Omental fat pad (tissue), 4 donors: Measurements from ENCODE around the gene FXYD1. TPM values are rescaled to one million over a fixed set of nuclear protein-coding genes. Genes with fewer than 3 reads are reported as not detected.
"Not testable (repeated sequence)": the region's sequence is repeated elsewhere in the genome, so short reads cannot be mapped to it uniquely, and the experiment has no call there.

ENCODE experiments used
- ATAC-seq: fragments of 150-250 bp; one replicate; pipeline ENCODE4 v1.9.1; 2016; ENCODE audit warnings: mild to moderate bottlenecking, moderate library complexity; ENCODE audit not compliant: low FRiP score
- DNase-seq: peaks from one replicate; pipeline ENCODE4 v3.0.0-alpha.2; 2019; ENCODE audit warnings: low spot score
- CTCF ChIP-seq, 3 donors: fragments of 450-650 bp; IDR thresholded peaks; one replicate each; pipeline ENCODE4 v1.5.1; 2016 to 2017; ENCODE audit warnings: antibody characterized with exemption in 3 of 3, mild to moderate bottlenecking in 3 of 3, moderate library complexity in 2 of 3
- total RNA-seq, 4 donors: library from RNA; depleted of rRNA; stranded (reverse); fragments of >200 nt; gene quantifications; one replicate each; pipeline ENCODE4 v1.1.0, GENCODE V29; 2016

The FXYD1 gene
- total RNA-seq, 4 donors from 2014 or later: 20.5 to 32.2 (median 25.7) TPM

- ATAC-seq: no peak
- DNase-seq: no peak
- TF ChIP-seq CTCF (IDR thresholded peaks at IDR 0.05): no peak
Measured at GRCh38 chr19:35149463-35149862, 10.8 kb downstream of the FXYD1 start.

- DNase-seq (no peak), ATAC-seq (no peak)
- TF ChIP-seq CTCF (IDR thresholded peaks at IDR 0.05): no peak
Measured at GRCh38 chr19:35150445-35150844, 11.8 kb downstream of the FXYD1 start.

- TF ChIP-seq CTCF (IDR thresholded peaks at IDR 0.05): no peak
- ATAC-seq: no peak
- no peak for DNase-seq
Measured at GRCh38 chr19:35151273-35152065, 12.8 kb downstream of the FXYD1 start.

- not testable (repeated sequence) for DNase-seq, ATAC-seq
Measured at GRCh38 chr19:35153129-35153522, 14.5 kb downstream of the FXYD1 start.

- DNase-seq (no peak), ATAC-seq (peak; percentile 41)
- TF ChIP-seq CTCF (IDR thresholded peaks at IDR 0.05): no peak
Measured at GRCh38 chr19:35153701-35154524, 15.3 kb downstream of the FXYD1 start.

GRCh38 chr19:35154525-35155406 is 16.1 kb downstream of the FXYD1 start, which contains the start of gene FXYD5:
FXYD5 (plus strand) TSS chr19:35154735; CDS start chr19:35155551, 816 bp downstream.
- ATAC-seq (peak; percentile 87), DNase-seq (peak; percentile 62)
- peak in 1 of 3 donors; percentile 5 for TF ChIP-seq CTCF (IDR thresholded peaks at IDR 0.05)

GRCh38 chr19:35155441-35155840 is 16.8 kb downstream of the FXYD1 start:
- no peak for DNase-seq
- TF ChIP-seq CTCF (IDR thresholded peaks at IDR 0.05): no peak
- no peak for ATAC-seq
